GM12873 (cell line): ENCODE measurements around the gene WAC.

Experiments used
- CTCF ChIP-seq: IDR thresholded peaks from 2 replicates; pipeline ENCODE4 v1.5.1; 2012; ENCODE audit warnings: low read depth, mild to moderate bottlenecking, moderate library complexity, low read length, control low read depth; ENCODE audit not compliant: insufficient read depth; ENCODE audit errors: missing control alignments

Gene WAC

GRCh38 chr10:28601012-28601411, 68.1 kb downstream of the WAC start:
- no peak for TF ChIP-seq CTCF

- TF ChIP-seq CTCF, result no peak
Measured at GRCh38 chr10:28604567-28605536, 71.9 kb downstream of the WAC start.

GRCh38 chr10:28606568-28606967, 73.7 kb downstream of the WAC start:
- TF ChIP-seq CTCF, result no peak

GRCh38 chr10:28612877-28613276, 80.0 kb downstream of the WAC start:
- TF ChIP-seq CTCF, result no peak

- TF ChIP-seq CTCF, result no peak
Measured at GRCh38 chr10:28616514-28616913, 83.6 kb downstream of the WAC start.

- no peak for TF ChIP-seq CTCF
Measured at GRCh38 chr10:28619455-28619854, 86.5 kb downstream of the WAC start.

GRCh38 chr10:28620251-28620650, 87.3 kb downstream of the WAC start:
- TF ChIP-seq CTCF, result no peak
